Stimulated activated CD4-positive, alpha-beta T cell treated with anti-CD3 and anti-CD28 coated beads, Interleukin-4, amount 100 ng/mL, for 4 hours (primary cell): ENCODE results near the gene RNF220.
"Not testable (repeated sequence)": the region's sequence is repeated elsewhere in the genome, so short reads cannot be mapped to it uniquely, and the experiment has no call there.

Source experiments
- DNase-seq, 2 experiments: peaks; one replicate each; pipeline ENCODE4 v3.0.0-alpha.2; 2020

RNF220 gene

DNA sequence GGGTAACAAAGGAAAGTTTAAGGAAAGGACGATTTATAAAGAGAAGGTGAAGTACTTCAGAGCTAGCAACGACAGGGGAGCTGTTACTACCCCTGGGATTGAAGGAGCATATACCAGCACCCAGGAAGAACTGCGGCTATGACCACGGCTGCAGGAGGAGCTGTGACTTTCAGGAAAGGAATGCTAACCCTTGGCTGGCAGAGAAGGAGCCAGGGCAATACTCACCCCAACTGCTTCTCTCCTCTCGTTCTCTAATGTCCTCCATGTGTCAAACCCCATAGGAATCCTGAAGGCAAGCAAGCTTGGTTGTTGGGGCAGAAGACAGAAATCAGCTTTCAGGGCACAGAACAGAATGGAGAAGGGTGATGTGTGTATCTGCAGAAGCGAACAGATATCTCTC, 148.7 kb downstream of the RNF220 start:
- no peak for DNase-seq

DNA sequence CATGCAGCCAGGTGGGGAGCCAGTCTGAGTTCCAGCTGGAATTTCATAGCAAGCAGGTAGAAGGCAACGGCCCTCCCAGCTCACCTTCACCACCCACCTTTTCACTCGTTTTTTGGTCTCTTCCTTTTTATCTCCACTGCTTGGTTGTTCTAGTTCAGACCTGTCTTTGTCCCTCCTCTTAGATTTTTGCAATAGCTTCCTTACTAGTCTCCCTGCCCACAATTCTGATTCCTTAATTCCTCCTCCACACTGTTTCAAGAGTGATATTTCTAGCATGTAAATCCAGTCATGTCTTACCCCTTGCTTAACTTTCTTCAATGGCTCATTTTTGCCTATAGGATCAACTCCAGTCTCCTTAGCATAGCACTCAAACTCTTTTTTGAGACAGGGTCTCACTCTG, 149.7 kb downstream of the RNF220 start:
- no peak for DNase-seq

DNA sequence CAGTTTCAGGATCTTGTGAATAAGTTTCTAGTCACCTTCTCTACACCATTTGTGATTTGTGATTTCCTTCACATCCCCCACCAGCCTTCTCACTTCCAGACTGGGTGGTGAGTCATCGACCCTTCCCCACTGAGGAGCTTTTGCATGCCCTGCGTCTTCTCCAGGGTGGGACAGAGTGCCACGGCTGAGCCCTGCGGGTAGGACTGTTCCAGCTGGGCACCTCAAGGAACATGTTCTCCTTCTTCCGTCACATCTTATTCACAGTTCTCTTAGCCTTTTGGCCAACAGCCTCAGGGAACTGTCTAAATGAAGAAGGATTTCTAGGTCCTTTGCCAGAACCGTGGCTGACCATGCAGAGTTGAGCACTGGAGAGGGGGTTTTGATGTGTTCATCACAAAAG, 152.7 kb downstream of the RNF220 start:
- no peak for DNase-seq

DNA sequence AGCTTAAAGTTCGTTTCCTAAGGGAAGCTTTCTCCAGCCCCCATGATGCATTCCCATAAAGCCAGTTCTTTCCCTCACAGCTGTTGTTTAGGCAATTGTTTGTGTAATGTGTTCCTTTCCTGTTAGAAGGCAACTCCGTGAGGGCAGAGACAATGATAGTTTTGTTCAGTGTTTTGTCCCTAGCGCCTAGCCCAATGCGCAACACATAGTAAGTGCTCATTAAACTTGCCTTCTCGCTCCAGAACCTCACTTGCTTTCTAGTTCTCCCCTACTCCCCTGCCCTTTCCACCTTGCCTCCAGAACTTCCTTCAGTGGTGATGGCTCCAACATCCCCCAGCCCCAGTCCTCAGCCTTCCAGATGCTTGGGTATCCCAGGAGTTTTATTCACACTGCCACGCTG, 153.8 kb downstream of the RNF220 start:
- no peak for DNase-seq

DNA sequence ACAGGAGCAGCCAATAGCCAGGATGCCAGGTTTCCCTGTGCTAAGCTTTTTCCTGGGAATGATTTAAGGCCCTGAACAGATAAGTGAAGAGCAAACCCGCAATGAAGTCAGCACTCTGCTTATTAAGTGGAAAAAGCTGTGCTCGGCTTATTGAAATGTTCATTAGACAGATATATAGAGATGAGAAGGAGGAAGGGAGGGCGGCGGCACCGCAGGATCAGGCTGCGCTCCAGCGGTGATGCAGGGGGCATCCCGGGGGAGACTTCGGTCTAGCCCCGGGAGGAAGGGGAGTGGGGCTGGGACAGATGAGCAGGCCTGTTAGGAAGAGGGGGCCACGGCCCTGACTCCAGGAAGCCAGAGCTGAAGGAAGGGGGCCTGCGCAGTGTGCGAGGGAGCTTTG, 154.3 kb downstream of the RNF220 start:
- DNase-seq, result no peak

DNA sequence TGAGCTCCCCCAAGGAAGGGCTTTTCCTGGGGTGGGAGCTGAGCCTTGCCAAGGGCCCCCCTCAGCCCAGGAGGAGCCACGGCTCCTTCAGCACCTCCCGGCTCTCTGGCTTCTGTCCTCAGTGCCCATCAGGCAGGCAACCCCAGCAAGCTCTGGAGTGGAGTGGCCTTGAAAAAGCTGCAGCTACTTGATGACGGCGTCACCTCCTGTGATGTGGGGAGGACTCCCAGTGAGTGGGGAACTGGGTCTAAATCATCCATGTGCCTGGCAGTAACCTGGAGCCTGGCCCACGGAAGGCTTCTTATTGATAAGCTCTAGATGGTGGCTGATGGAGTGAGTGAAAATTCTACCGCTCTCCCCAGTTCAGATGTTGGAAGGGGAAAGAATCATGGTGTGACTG, 154.9 kb downstream of the RNF220 start:
- no peak for DNase-seq

DNA sequence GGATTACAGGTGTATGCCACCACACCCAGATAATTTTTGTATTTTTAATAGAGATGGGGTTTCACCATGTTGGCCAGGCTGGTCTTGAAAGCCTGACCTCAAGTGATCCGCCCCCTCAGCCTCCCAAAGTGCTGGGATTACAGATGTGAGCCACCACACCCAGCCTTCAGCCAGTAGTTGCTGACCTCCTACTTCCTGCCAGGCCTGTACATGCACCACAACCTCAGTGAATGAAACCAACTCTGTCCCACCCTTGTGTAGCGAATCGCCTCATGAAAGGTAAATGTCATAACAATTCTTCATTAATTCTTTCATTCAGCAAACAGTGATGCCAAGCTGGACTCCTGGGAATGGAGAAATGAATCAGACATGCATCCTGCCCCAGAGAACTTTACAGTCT, 155.6 kb downstream of the RNF220 start:
- not testable (repeated sequence) for DNase-seq

DNA sequence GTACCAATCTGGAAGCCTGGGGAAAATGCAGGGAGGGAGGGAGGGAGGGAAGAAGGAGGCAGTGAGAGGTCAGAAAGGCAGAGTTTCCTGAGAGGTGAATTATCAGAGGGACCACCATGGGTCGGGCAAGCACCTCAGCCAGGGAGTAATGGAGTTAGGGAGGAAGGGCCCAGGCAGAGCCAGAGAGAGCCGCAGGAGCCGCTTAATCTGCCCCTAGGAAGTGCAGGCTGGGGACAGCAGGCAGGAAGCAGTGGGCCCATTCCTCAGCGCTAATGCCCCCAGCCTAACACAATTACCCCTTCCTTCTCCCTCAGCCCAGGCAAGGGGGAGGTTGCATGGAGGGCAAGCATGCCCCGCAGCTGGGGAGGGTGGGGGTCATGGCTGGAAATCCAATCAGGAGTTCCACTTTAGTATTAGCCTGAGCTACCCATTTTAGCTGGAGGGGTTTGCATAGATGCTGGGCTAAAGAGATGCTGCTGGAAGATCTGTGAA, 160.2 kb downstream of the RNF220 start:
- DNase-seq, result no peak

DNA sequence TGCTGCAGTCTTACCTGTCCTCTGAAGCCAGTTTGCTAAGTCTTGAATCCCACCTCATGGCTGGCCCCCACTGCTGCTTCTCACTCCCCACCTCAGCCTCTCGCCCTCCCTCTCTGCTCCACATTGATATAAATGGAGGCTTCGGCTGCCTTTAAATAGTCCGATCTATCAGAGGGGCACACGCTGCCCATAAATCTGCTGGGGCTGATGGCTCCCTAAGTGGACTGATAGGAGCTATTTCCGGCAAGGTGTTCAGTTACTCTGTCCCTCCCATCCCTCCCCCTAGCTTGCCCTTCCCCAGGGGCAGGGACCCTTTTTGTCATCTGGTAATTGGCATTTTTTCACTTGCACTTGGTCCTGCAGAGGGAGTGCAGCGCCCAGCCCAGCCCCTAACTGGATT, 160.8 kb downstream of the RNF220 start:
- DNase-seq, result no peak

DNA sequence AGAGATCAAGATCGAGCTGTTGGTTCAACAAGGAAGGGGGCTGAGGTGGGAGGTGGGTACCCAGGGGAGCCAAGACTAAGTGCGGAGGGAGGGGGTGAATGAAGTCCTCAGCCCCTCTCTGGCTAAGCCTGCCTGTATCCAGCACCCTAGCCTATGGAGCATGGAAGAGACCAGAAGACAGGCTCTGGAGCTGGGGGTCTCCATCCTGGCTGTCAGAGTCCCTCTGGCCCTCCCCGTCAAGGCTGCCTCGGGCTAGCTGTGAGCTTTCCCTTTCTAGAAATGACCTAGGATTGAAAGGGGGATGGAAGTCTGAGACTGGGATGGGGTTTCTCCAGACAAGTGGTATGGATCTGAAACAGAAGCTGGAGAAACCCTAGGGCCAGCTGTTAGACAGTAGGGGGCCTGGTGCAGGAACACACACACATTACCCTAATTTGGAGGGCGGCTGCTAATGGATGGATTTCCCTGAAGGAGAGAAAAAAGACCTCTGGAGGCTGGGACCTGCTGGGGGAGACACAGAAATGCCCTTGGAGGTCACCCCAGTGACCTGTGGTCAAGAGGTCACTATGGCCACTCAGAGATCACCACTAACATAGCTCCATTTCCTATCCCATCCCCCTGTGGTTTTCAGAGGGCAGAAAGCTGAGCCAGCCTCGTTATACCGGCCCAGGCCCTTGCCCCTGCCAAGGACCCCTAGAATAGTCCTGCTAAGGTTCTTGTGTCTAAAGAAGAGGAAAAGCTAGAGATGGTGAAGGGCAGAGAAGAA, 161.4 kb downstream of the RNF220 start:
- DNase-seq, result no peak

DNA sequence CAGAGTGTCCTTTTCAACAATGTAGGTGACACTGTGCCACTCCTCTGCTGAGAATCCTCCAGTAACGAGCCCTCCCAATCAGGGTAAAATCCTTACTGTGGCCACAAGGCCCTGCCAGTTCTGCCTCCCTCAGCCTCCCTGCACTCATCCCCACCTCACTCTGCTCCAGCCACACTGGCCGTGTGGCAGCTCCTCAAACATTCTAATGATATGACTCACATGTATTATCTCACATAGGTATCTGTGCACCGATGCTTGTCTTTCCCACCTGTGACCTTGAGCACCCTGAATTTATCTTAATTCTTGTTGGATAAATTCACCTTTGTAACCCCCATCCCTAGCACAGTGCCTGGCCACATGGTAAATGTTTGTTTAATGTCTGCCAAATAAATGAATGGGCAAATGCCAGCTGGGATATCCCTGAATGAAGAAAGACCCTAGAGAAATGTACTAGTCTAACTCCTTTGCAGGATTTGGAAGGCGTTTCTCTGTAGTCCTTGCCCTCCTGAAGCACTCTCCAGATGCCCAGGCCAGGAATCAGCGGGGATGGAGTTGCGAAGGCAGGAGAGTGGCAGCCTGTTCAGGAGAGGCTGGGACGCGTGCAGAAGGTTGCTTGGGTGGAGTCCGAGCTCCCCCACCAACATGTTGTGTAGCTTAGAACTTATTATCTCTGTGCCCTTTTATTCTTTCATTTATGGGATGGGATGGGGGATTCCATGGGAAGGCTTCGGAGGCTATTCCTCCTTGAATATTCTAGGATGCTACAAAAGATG, 163.3 kb downstream of the RNF220 start:
- DNase-seq, result no peak

DNA sequence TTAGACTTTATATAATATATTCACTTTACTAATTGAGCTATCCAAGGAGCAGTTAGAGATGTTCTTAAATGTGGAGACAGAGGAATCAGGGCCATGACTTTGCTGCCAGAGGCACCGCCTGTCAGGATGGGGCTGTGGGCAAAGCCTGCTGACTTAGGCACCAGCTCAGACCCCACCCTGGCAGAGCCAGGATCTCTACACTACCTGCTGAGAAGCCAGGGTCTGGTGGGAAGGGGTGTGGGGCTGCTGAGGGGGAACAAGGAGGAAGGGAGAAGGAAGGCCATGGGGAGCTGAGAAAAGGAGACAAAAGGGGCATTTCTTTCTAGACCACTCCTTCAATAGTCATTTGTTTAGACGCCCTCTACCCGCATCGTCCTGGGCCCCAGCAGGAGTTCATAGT, 164.4 kb downstream of the RNF220 start:
- no peak for DNase-seq

DNA sequence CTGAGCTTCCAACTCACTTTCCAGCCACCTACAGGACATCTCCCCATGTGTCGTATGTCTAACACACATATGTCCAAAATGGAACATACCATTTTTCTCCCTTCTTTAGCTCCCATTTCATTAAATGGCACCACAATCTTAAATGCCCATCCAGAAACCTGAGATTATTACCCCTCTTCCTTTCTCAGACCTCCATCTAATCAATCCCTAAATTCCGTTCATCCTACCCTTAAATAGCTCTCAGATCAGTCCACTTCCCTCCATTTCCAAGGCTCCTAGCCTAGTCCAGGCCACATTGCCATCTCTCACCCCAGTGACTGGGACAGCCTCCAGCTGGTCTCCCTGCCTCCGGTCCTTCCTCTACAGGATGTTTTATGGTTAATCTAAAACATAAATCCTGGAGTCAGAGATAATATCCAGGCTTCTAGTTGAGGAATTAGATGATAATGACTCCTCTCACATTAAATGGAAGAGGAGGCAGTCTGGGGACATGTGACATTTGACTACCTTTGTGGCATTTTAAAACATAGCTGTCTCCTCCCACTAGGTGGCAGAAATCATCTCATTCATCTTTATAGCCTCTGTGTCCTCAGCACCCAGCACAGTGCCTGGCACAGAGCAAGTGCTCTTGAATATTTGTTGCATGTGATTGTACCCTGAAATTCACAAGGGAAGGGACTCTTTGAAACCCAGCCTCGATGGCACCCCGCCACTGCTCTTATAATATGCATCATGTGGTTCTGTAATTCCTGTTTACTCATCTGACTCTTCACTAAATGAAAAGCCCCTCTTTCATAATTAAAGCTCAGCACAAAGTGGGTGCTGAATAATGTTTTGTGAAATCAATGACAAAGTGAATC, 166.9 kb downstream of the RNF220 start:
- DNase-seq, result no peak

DNA sequence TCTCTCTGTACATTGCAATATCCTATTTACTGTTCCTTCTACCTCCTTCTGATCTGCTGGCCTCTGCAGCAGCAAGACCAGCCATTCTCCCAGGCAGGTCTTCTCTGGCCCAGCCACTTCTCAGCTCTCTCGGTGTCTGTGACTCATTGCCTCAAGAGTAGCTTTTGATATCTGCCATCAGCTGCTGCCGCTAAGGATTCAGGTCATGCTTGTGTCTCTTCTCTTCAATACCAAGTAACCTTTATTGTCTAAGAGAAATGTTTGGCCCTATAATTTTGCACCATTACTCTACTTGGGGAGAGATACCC, 167.5 kb downstream of the RNF220 start:
- no peak for DNase-seq

DNA sequence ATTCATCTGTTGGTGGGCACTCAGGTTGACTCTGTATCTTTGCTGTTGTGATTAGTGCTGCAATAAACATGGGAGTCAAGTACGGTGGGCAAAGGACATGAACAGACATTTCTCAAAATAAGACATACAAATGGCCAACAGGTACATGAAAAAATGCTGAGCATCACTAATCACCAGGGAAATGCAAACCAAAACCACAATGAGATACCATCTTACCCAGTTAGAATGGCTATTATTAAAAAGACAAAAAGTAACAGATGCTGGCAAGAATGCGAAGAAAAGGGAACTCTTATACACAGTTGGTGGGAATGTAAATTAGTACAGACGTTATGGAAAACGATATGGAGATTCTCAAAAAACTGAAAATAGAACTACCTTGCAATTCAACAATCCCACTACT, 170.3 kb downstream of the RNF220 start:
- no peak for DNase-seq

DNA sequence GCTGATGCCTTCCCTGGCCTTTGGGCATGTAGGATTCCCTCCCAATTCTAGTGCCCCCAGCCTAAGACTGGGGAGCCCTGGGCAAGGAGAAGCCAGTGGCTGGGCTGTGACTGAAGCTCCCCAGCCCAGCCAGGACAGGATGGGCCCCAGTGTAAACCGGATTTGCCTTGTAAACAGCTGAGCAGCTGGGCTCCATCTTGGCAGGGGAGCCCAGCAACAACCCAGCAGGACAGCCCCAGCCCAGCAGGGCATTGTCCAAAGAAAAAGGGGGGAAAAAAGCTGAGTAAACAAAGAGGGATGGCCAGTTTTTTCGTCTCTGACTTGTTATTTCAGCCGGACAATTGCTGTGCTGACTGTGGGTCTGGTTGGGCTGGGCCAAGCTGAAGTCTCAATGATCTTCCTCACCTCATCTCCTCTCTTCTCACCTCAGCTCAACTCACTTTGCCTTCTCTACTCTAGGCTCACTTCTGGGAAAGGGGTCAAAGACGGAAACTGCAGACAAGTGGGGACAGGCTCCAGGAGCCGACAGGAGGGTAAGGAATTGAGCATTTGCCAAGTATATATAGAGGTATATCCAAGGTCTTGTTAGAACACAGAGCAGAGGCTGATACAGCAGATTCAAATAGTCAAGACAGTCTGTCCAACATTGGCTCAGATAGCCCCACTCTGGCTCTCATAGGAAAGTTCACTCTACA, 171.5 kb downstream of the RNF220 start:
- no peak for DNase-seq

DNA sequence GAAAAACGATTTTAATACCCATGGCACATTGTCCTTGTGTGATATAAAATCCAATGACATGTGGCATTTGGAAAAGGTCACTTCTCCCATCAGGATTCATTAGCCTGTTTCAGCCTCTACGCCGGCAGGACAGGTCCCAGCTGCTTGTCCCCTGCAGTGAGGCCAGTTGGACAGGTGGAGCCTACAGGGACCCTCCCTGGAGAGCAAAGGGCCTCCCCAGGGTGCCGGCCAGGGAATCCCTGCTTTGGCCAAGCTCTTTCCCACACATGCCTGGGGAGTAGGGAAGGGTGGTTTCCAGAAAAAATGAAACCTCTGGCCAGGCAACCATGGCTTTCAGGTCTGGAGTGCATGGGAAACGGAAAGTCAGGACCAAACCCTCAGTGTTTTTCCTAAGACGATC, 176.2 kb downstream of the RNF220 start:
- DNase-seq, result no peak

DNA sequence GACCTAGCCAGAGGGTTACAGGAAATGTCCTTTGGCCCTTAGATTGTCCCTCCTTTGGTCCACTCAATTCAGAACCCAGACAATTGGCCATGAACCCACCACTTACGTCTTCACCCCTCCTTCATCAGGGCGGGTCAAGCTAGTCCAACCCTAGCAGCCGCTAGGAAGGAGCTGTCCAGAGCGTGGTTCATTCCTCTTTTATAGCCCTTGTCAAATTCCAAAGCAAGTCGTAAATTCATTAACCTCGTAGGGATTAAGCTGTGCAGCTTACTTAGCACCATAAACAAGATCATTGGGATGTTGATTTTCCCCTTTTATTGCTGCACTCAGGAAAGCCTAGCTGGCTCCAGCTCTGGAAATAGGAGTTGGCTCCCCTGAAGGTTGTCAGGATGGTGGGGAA, 179.1 kb downstream of the RNF220 start:
- no peak for DNase-seq

DNA sequence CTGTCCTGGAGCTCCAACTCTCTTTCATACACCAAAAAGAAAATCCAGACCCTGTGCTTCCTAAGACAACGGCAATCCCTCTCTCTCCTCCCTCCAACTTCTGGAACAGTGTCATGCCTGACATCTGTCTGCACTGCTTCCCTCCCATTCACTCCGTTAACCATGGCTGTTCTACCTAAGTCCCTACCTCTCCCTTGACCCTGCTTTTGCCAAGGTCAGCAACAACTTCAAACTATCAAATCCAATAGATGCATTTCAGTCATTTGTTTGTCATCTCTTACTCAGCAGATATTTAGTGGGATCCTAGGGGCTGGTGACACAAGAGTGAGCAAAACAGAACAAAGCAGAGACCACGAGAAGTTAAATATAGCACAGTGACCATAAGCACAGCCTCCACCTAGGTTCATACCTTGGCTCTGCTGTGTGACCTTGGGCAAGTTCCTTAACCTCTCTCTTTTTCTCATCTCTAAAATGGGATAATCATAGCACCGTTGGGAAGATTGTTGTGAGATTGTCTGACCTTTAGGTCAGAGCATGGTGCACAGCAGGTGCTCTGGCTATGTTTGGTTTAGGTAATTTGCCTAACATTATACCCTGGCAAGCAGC, 180.4 kb downstream of the RNF220 start:
- DNase-seq, result no peak

DNA sequence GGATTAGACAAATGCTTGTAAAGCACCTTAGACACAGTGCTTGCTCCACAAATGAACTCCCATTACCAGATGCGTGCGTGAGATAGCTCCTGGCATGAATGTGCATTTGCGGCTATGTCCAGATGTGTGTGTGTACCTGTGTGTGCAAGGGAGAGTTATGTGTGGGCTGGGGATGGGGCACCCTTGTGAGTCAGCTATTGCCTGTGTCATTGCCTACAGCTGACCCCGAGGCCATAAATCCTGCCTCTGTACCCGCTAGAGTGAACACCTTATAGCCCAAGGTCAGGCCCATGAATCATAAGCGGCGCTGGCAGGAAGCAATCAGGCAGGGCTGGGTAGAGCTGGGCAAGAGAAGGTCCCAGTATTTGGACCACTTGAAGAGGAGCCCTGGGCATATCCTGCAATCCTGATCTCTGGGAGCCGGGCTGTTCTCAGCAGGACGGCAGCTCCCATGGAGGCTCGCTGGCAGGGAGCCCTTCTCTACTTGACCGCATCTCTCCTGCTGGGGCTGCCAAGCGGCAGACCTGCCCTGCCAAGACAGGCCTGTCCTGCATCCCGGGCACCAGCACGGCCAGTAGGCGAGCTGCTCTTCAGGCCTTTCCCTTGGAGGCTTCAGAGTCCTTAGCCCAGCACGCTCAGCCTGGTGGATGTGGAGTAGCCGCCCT, 182.9 kb downstream of the RNF220 start:
- DNase-seq, result no peak

DNA sequence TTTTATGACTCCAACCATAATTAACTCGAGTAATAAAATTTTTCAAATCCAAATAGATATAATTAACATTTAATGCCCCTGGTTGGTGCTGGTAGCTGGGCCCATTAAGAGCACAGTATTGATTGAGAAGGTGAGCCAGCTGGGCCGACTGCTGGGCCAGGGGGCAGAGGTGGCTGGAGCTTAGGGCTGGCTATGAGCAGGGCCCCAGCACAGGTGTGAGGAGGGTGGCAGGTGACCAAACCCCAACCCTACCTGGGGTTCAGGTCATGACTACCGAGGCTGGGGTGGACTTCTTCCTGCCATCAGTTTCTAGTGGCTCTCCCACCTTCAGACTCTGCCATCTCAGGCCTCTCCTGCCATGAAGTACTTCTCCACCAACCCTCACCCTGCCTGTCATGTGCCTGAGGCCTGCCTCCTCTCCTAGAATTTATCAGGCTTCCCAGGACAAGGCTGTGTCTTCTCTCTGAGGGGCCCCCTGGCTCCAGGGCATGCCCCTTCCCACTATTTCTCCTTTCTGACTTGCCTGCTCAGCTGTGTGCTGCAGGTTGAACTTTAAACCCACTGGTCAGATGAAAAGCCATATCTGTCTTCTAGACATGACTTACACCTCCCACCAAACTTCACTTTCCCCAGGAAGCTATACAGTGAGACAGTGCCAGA, 183.6 kb downstream of the RNF220 start:
- DNase-seq, result no peak
